HG02885 (cell line): ENCODE data around the gene ZBTB7C.

Experiments used
- ATAC-seq: cut with Tn5 transposase; IDR thresholded peaks from one replicate; pipeline ENCODE4 v1.9.1; 2021; ENCODE audit warnings: mild to moderate bottlenecking; ENCODE audit not compliant: unreplicated experiment, poor library complexity

Gene ZBTB7C

GRCh38 chr18:48085781-48086487, 323.2 kb downstream of the ZBTB7C start:
- no peak for ATAC-seq

DNA sequence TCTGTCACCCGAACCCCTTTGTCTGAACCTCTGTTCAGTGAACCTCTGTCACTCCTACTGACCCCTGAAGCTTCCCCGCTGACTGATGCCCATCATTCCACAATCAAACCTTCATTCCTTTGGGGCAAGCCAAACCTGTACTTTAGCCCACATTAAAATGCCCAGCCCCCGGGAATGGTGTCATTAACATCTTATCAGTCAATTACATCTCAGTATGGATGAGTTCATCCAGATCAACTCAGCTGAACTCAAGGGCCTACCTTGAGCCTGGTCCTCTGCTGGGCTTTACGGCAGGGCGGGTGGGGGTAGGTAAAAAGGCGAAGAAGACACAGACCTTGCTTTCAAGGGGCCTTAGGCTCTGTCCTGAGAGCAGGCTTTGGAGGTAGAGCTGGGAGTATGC, 324.3 kb downstream of the ZBTB7C start:
- no peak for ATAC-seq

GRCh38 chr18:48084041-48084757, 325.0 kb downstream of the ZBTB7C start:
- ATAC-seq: no peak

DNA sequence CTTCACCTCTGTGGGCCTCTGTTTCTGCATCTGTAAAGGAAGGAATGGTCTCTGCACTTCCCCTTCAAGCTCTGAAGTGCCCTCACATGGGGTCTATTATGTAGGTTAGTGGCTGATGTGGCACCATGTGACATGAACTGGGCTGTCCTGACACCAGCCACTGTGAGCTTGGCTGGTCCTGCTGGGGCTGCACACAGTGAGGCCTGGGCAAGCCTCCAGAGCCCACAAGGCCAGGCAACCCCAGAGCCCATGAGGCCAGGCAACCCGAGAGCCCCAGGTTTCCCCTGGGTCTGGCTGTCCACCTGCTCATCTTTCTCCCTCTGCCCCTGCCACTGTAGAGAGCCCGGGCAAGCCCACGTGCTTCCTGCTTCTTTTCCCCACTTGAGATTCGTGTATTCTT, 328.6 kb downstream of the ZBTB7C start:
- ATAC-seq: no peak

DNA sequence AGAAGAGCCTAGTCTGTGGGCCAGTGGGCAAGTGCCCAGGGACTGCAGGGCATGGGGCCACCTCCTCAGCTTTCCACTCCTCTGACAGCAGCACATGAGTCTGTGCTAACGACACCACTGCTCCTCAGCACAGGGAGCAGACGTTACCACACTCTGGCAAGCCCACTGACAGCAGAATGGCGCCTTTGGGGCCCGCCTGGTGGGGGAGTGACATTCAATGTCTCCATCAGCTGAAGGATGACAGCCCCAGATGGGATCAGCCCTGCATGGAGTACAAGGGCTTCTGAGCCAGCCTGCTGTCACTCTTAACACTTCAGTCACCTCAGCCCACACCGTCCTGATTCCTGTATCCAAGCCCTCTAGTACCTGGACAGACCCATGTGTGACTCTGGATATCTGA, 329.3 kb downstream of the ZBTB7C start:
- no peak for ATAC-seq

- ATAC-seq: no peak
Observed at GRCh38 chr18:48078448-48078847, 330.7 kb downstream of the ZBTB7C start.

DNA sequence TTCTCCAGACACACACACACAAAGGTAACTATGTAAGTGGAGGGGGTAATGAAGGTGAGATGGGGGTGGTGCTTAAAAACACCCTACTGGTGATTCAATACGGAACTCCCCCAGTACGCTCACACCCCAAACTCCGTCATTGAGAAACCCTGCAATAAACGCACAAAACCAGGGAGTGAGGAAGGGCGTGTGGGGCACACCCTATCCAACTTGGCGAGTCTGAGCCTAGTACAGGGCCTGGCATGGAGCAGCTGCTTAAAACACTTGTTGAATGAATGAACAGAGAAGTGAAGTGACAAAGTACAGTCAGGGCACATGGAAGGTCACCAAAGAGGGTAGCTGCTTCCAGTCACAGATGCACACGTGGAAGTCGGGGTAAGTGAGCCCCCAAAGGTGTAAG, 331.9 kb downstream of the ZBTB7C start:
- no peak for ATAC-seq

DNA sequence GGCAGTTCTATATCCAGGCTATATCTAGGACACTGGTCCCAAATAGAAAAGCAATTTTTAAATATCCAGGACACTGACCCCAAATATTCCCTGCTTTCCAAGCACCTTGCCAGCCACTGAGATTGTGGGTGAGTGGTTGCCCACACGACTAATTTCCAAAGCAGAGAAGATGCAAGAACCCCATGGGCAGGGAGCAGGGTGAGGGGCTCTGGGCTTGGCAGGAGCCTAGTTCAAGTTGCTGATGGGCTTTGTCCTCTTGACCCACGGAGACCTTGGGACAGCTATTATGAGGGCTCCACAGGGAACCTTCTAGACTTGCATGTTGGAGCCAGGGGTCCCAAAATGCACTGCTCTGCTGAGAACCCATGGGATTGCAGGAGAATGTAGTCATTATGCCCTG, 332.7 kb downstream of the ZBTB7C start:
- ATAC-seq: no peak

GRCh38 chr18:48075707-48076093, 333.5 kb downstream of the ZBTB7C start:
- ATAC-seq: no peak

DNA sequence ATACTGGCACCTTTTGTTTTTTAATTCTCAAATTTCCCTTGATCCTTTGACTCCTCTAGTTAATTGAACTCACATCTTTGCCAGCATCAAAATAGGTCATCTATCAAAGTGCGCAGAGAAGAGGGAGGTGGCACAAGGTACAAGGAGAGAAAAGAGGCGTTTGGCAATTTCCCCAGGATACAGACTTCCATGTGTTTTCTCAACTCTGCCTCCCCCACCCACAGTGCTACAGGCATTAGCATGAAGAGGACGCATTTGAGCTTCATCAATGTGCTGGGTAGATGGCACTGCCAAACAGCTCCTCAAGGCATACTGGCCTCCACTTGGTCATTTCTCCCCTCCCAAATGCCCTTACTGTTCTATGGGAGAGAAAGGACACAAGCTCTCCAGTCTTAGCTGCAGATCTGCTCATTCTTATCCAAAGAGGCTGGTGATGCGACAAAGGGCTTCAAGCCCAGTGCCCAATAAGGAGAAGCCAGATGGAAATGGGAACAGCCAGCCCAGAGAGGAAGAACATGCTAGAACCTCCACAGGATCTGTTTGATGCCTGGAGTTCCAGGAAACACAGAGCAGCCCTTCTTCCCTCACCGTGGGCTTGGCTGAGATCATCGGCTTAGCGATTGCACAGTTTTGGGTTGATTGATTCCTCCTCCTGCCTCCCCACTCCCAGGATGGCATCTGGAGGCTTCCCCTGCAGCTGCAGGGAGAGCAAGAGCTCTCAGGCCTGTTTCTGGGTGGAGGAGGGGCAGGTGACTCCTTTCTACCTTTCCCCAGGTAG, 334.1 kb downstream of the ZBTB7C start:
- no peak for ATAC-seq

DNA sequence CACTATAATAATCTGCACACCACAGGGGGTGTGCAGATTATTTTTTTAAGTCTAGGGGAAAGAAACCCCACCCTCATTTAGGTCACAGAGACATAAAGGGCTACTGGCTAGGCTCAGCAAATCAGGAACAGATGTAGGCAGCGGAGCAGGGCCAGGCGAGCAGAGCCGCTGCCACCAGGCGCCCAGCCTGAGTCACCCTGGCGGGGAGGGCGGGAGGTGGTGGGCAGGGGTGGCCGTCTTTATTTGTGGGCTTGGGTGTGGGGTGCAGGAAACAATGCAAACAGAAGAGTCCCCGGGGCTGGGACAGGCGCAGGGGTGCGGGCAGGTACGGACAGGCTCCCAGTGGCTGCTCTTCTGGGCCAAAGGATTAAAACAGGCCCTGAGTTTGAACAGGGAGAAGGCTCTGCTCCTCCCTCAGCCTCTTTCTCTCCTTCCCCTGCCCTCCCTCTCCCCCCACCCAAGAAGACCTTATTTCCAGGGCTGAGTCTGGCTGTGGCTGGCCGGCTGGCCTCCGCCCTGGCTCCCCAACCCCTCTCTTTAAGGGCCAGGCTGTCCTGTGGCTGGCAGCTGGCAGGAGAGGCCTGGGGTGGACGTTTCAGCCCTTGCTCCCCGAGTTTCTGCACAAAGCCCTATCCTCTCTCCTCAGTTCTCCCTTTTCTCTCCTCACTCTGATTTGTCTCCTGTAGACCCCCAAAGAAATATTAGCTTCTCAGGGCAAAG, 335.8 kb downstream of the ZBTB7C start:
- no peak for ATAC-seq

- no peak for ATAC-seq
Observed at GRCh38 chr18:48072428-48073204, 336.6 kb downstream of the ZBTB7C start.

GRCh38 chr18:48068916-48069445, 340.2 kb downstream of the ZBTB7C start:
- no peak for ATAC-seq

DNA sequence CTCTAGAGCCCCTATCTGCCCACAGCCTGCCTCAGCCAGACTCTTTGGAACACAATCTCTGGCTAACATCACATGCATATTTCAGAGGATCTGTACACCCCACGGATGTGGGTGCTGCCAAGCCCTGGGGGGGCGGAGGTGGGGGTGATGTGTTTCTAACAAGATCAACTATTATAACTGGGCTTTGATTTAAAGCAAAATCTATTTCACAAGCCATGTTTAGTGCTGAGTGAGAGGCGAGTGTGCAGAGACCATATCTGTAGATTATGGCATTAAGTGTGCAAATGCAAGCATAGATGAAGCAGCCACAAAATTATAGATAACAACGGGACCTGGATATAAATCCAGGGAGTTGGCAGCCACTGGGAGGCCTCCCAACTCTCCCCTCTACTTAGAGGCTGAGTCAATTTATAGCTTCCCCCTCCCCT, 342.9 kb downstream of the ZBTB7C start:
- ATAC-seq: no peak

DNA sequence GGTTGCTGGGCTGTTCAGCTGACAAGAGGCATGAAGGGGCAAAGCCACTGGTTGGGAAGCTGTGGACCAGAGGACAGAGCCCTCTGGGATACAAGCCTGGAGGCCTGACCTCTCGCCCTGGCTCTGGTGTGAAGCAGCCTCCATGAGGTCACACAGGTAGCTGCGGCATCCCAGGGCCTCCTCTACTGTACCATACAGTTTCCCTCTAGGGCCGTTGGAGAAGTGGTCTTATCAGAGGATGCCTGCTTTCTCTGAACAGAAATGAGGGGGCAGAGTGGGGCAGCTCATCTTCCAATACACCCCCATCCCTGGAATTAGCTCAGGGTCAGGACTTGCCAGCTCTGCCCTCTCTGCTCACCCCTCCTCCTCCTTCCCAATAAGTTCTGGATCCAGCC, 343.6 kb downstream of the ZBTB7C start:
- ATAC-seq: no peak

- ATAC-seq: no peak
Observed at GRCh38 chr18:48064978-48065600, 344.1 kb downstream of the ZBTB7C start.

DNA sequence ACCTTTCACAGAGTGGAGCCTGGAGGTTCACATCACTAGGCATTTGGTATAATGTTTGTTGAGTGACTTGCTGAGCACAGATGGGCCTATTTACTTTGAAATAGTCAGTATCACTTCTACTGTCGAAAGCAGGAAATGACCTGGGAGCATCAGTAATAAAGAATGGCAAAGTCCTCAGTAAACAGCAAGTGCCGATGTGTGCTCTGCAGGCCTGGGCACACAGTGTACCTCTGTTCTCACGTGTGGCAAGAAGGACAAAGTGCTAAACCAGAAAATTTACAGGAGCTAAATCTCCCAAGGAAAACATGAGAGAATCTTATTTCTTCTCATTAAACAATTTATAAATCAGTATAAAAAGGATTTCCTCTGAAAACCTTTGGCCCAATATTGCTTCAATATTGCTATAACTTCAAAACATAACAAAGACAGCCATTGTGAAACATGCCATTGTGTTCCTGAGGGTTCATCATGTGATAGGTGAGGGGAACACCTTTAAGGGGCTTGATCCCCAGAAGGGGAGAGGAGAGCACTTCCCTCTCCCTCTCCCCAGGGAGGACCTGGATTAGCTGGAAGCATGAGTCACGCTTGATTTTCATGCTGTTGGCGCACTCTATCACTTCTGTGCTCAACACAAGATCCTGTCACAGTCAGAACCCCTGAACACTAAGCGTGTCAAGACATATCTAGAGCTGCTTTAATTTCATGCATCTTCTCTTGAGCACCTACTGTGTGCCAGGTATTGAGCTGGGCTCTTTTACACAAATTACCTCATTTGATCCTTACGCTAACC, 347.2 kb downstream of the ZBTB7C start:
- no peak for ATAC-seq

GRCh38 chr18:48060970-48061369, 348.2 kb downstream of the ZBTB7C start:
- ATAC-seq: no peak
